Activated CD8-positive, alpha-beta T cell treated with anti-CD3 and anti-CD28 coated beads, Interleukin-2, amount 10 ng/mL, durations not matched to agents 7 days and 5 days (primary cell): ENCODE data around the gene PHOX2A. TPM values are rescaled to one million over a fixed set of nuclear protein-coding genes. Genes with fewer than 3 reads are reported as not detected.

Experiments
- ATAC-seq: fragments of 150-1000 bp; cut with Tn5 transposase; one replicate; pipeline ENCODE4 v1.10.0; 2021; ENCODE audit warnings: moderate library complexity
- CTCF ChIA-PET: fragments of 350-600 bp; sonication (Branson Sonifier 250); formaldehyde crosslinking; loops from one replicate; lab custom pipeline; 2021; ENCODE audit warnings: antibody characterized with exemption; lab: Charles Lee
- POLR2A ChIA-PET: fragments of 350-600 bp; sonication (Branson Sonifier 250); formaldehyde crosslinking; loops from one replicate; lab custom pipeline; 2021; ENCODE audit warnings: antibody characterized with exemption; lab: Charles Lee
- DNase-seq: peaks from one replicate; pipeline ENCODE4 v3.0.0-alpha.2; 2020
- H3K27ac Mint-ChIP-seq: one replicate; pipeline ENCODE4 v1.8.0; 2021; ENCODE audit warnings: mild to moderate bottlenecking, mixed read lengths
- H3K27me3 Mint-ChIP-seq: one replicate; pipeline ENCODE4 v1.8.0; 2021; ENCODE audit warnings: low read depth, mixed read lengths
- H3K36me3 Mint-ChIP-seq: one replicate; pipeline ENCODE4 v1.8.0; 2021; ENCODE audit warnings: low read depth, mixed read lengths
- H3K4me1 Mint-ChIP-seq: one replicate; pipeline ENCODE4 v1.8.0; 2021; ENCODE audit warnings: low read depth, mixed read lengths
- H3K4me3 Mint-ChIP-seq: one replicate; pipeline ENCODE4 v1.8.0; 2021; ENCODE audit warnings: mild to moderate bottlenecking, mixed read lengths
- H3K9me3 Mint-ChIP-seq: one replicate; pipeline ENCODE4 v1.8.0; 2022; ENCODE audit warnings: mixed read lengths; ENCODE audit not compliant: insufficient read depth
- total RNA-seq, 2 experiments: library from RNA; stranded (reverse); gene quantifications; one replicate each; pipeline ENCODE4 v1.2.3, GENCODE V29; 2021

The PHOX2A gene
- total RNA-seq, 2 experiments from 2014 or later: not detected

GRCh38 chr11:72231396-72232259, 12.3 kb downstream of the PHOX2A start:
- POLR2A ChIA-PET: interaction anchor here (1.1 kb wide), 1 partner anchor 9 kb away, joined by 3 read pairs; no protein-coding TSS in a partner anchor
- no peak for DNase-seq
- CTCF ChIA-PET: no interaction called here
- no peaks in the 10 kb centered on the region for H3K9me3 Mint-ChIP-seq
- no peak overlapping the region for H3K4me3 Mint-ChIP-seq
- H3K4me1 Mint-ChIP-seq: peaks cover 10% of the 10 kb centered on the region
- no peak overlapping the region for H3K27ac Mint-ChIP-seq
- peaks cover 45% of the 10 kb centered on the region for H3K36me3 Mint-ChIP-seq
- H3K27me3 Mint-ChIP-seq: no peaks in the 10 kb centered on the region
- no peak for ATAC-seq

GRCh38 chr11:72230764-72231365, 13.1 kb downstream of the PHOX2A start:
- no peak for ATAC-seq
- Mint-ChIP-seq H3K4me3 (no peak overlapping the region), H3K9me3 (no peaks in the 10 kb centered on the region), H3K27ac (no peak overlapping the region), H3K36me3 (peaks cover 46% of the 10 kb centered on the region), H3K4me1 (peaks cover 16% of the 10 kb centered on the region), H3K27me3 (no peaks in the 10 kb centered on the region)
- ChIA-PET CTCF (no interaction called here), POLR2A (no interaction called here)
- no peak for DNase-seq

GRCh38 chr11:72229925-72230763, 13.8 kb downstream of the PHOX2A start:
- H3K27me3 Mint-ChIP-seq: no peaks in the 10 kb centered on the region
- ATAC-seq (no peak), DNase-seq (no peak)
- no peak overlapping the region for H3K4me3 Mint-ChIP-seq
- H3K27ac Mint-ChIP-seq: no peak overlapping the region
- H3K4me1 Mint-ChIP-seq: peaks cover 24% of the 10 kb centered on the region
- ChIA-PET CTCF (no interaction called here), POLR2A (no interaction called here)
- H3K9me3 Mint-ChIP-seq: no peaks in the 10 kb centered on the region
- peaks cover 44% of the 10 kb centered on the region for H3K36me3 Mint-ChIP-seq

DNA sequence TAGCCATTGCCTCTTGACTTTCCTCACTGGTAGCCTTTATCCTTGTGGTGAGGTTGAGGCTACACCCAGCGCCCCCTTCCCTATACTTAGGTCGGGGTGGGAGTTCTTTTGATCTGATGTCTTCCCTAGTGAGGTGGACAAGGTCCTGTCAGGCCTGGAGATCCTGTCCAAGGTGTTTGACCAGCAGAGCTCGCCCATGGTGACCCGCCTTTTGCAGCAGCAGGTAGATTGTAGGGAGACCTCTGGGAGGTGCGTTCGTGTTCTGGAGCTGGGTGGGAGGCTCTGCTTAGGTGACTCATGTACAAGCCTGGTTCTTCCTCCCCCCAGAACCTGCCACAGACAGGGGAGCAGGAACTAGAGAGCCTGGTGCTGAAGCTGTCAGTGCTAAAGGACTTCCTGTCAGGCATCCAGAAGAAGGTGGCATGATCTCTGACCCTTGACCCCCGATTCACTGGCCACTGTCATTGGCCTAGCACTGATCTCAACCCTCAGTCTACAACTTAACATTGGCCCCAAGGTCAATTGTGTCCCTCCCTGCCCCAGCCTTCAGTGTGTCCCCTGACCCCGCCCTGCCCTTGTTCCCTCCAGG, 14.5 kb downstream of the PHOX2A start:
- no peak overlapping the region for H3K4me3 Mint-ChIP-seq
- ATAC-seq: no peak
- peaks cover 38% of the 10 kb centered on the region for H3K36me3 Mint-ChIP-seq
- no peaks in the 10 kb centered on the region for H3K27me3 Mint-ChIP-seq
- no peaks in the 10 kb centered on the region for H3K9me3 Mint-ChIP-seq
- H3K27ac Mint-ChIP-seq: peak overlapping the region; percentile 16
- H3K4me1 Mint-ChIP-seq: peaks cover 24% of the 10 kb centered on the region
- POLR2A ChIA-PET: no interaction called here
- CTCF ChIA-PET: no interaction called here
- no peak for DNase-seq

DNA sequence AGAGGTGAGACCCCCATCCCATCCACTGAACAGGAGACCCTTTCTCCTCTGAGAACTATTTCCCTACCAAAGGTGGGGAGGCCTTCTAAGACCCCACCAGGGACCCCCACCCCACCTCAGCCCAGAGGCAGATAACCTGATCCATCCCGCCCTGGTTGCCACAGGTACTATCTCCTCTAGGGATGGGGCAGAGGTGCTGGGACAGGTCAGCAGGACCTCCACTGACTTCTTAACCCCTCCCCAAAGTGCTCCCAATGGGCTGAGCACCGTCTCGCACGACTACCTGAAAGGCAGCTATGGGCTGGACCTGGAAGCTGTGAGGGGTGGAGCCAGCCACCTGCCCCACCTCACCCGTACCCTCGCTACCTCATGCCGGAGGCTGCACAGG, 15.1 kb downstream of the PHOX2A start:
- ChIA-PET CTCF (no interaction called here), POLR2A (no interaction called here)
- H3K36me3 Mint-ChIP-seq: peaks cover 35% of the 10 kb centered on the region
- DNase-seq: no peak
- no peak overlapping the region for H3K27ac Mint-ChIP-seq
- H3K27me3 Mint-ChIP-seq: no peaks in the 10 kb centered on the region
- peaks cover 22% of the 10 kb centered on the region for H3K4me1 Mint-ChIP-seq
- no peak for ATAC-seq
- H3K9me3 Mint-ChIP-seq: no peaks in the 10 kb centered on the region
- H3K4me3 Mint-ChIP-seq: no peak overlapping the region

- POLR2A ChIA-PET: no interaction called here
- no peaks in the 10 kb centered on the region for H3K27me3 Mint-ChIP-seq
- ATAC-seq: no peak
- CTCF ChIA-PET: no interaction called here
- peaks cover 35% of the 10 kb centered on the region for H3K36me3 Mint-ChIP-seq
- no peak overlapping the region for H3K4me3 Mint-ChIP-seq
- H3K9me3 Mint-ChIP-seq: no peaks in the 10 kb centered on the region
- no peak for DNase-seq
- H3K4me1 Mint-ChIP-seq: peaks cover 22% of the 10 kb centered on the region
- no peak overlapping the region for H3K27ac Mint-ChIP-seq
Observed at GRCh38 chr11:72228229-72228843, 15.6 kb downstream of the PHOX2A start.

- no peak for ATAC-seq
- ChIA-PET CTCF (interaction anchor here (2.0 to 3.1 kb wide), 2 partner anchors 10 to 187 kb away, joined by 5 to 21 read pairs; no protein-coding TSS in a partner anchor), POLR2A (no interaction called here)
- H3K27ac Mint-ChIP-seq: no peak overlapping the region
- no peaks in the 10 kb centered on the region for H3K9me3 Mint-ChIP-seq
- H3K4me3 Mint-ChIP-seq: no peak overlapping the region
- H3K36me3 Mint-ChIP-seq: peaks cover 31% of the 10 kb centered on the region
- H3K4me1 Mint-ChIP-seq: peaks cover 26% of the 10 kb centered on the region
- DNase-seq: no peak
- no peaks in the 10 kb centered on the region for H3K27me3 Mint-ChIP-seq
Observed at GRCh38 chr11:72227316-72228228, 16.4 kb downstream of the PHOX2A start.

GRCh38 chr11:72226701-72227100, 17.3 kb downstream of the PHOX2A start:
- Mint-ChIP-seq H3K4me1 (peaks cover 35% of the 10 kb centered on the region), H3K4me3 (no peak overlapping the region), H3K9me3 (no peaks in the 10 kb centered on the region), H3K27me3 (no peaks in the 10 kb centered on the region), H3K27ac (no peak overlapping the region), H3K36me3 (peaks cover 24% of the 10 kb centered on the region)
- POLR2A ChIA-PET: interaction anchor here (0.6 to 1.2 kb wide), 2 partner anchors 8 to 395 kb away, joined by 3 to 7 read pairs; no protein-coding TSS in a partner anchor
- CTCF ChIA-PET: interaction anchor here (1.3 to 3.1 kb wide), 3 partner anchors 11 to 204 kb away, joined by 5 to 21 read pairs (median 5); no protein-coding TSS in a partner anchor
- DNase-seq: no peak
- no peak for ATAC-seq

- CTCF ChIA-PET: interaction anchor here (1.3 to 3.1 kb wide), 4 partner anchors 12 to 205 kb away, joined by 3 to 21 read pairs (median 5); no protein-coding TSS in a partner anchor
- H3K9me3 Mint-ChIP-seq: no peaks in the 10 kb centered on the region
- peak overlapping the region; percentile 85 for H3K4me3 Mint-ChIP-seq
Observed at GRCh38 chr11:72225411-72225951, 18.5 kb downstream of the PHOX2A start.

More at GRCh38 chr11:72225411-72225951, 18.5 kb downstream of the PHOX2A start:
- Mint-ChIP-seq H3K36me3 (peaks cover 16% of the 10 kb centered on the region), H3K27me3 (no peaks in the 10 kb centered on the region), H3K4me1 (peaks cover 41% of the 10 kb centered on the region), H3K27ac (peak overlapping the region; percentile 92)
- peak; percentile 18 for ATAC-seq
- POLR2A ChIA-PET: interaction anchor here (0.6 to 1.2 kb wide), 5 partner anchors 10 to 213 kb away, joined by 3 to 7 read pairs (median 4); no protein-coding TSS in a partner anchor
- DNase-seq: peak; percentile 54
